H1 (cell line): Measurements from ENCODE around the gene SPOCK1. TPM values are rescaled to one million over a fixed set of nuclear protein-coding genes. Genes with fewer than 3 reads are reported as not detected.

Source experiments
- CTCF ChIA-PET: fragments of 300-600 bp; sonication (Branson Sonifier 250); formaldehyde crosslinking; loops from one replicate; lab custom pipeline; 2021; ENCODE audit not compliant: partially characterized antibody; lab: Charles Lee
- POLR2A ChIA-PET: fragments of 300-600 bp; sonication (Branson Sonifier 250); formaldehyde crosslinking; loops from one replicate; lab custom pipeline; 2021; ENCODE audit warnings: inconsistent platforms; ENCODE audit not compliant: partially characterized antibody; lab: Charles Lee
- DNase-seq, 2 experiments: peaks; one replicate each; pipeline versions ENCODE4 v3.0.0 to v3.0.0-alpha.2; 2010 to 2022; ENCODE audit warnings: low spot score in 2 of 2, low read depth in 1 of 2, mixed read lengths in 1 of 2
- FAIRE-seq: peaks from 2 replicates; lab custom pipeline; 2011; peaks lifted over from hg19 to GRCh38; lab: Jason Lieb, UNC
- H2AFZ ChIP-seq: 2 replicates; pipeline ENCODE4 v1.8.1; 2012; ENCODE audit warnings: low read length, inconsistent platforms
- H2AK5ac ChIP-seq: 2 replicates; pipeline ENCODE4 v1.6.1; 2013; ENCODE audit warnings: low read depth, low read length
- H2BK120ac ChIP-seq: replicated peaks from 2 replicates; pipeline ENCODE3; 2013; ENCODE audit warnings: low read depth, low read length, inconsistent platforms
- H2BK12ac ChIP-seq: 2 replicates; pipeline ENCODE4 v1.6.1; 2013; ENCODE audit warnings: low read depth, low read length
- H2BK15ac ChIP-seq: 2 replicates; pipeline ENCODE4 v1.6.1; 2013; ENCODE audit warnings: low read length
- H2BK20ac ChIP-seq: 2 replicates; pipeline ENCODE4 v1.6.1; 2013; ENCODE audit warnings: low read length
- H2BK5ac ChIP-seq: 2 replicates; pipeline ENCODE4 v1.6.1; 2013; ENCODE audit warnings: low read depth, low read length
- H3K14ac ChIP-seq: 2 replicates; pipeline ENCODE4 v1.6.1; 2013; ENCODE audit warnings: inconsistent platforms; ENCODE audit not compliant: insufficient read length
- H3K18ac ChIP-seq: 2 replicates; pipeline ENCODE4 v1.6.1; 2013; ENCODE audit warnings: low read length; ENCODE audit errors: extremely low read depth
- H3K23ac ChIP-seq: 2 replicates; pipeline ENCODE4 v1.6.1; 2013; ENCODE audit warnings: inconsistent platforms; ENCODE audit not compliant: insufficient read length
- H3K23me2 ChIP-seq: 2 replicates; pipeline ENCODE4 v1.6.1; 2013; ENCODE audit warnings: low read depth, low read length
- H3K27ac ChIP-seq: 2 replicates; pipeline ENCODE4 v1.6.1; 2011; ENCODE audit warnings: low read depth, low read length, inconsistent platforms
- H3K27me3 ChIP-seq, 4 experiments: replicated peaks in 1 of 4; 1 replicate in 1 of 4; 2 replicates in 3 of 4; pipeline versions ENCODE4 v1.6.1 to v1.8.1; 2011 to 2013; ENCODE audit warnings: low read length in 3 of 4, mild to moderate bottlenecking in 3 of 4, inconsistent platforms in 2 of 4, mixed read lengths in 2 of 4, moderate library complexity in 1 of 4; ENCODE audit not compliant: control insufficient read depth in 3 of 4, insufficient read depth in 3 of 4; ENCODE audit errors: extremely low read depth in 1 of 4
- H3K36me3 ChIP-seq, 4 experiments: 2 replicates each; pipeline versions ENCODE4 v1.6.1 to v1.8.1; 2011 to 2013; ENCODE audit warnings: mild to moderate bottlenecking in 4 of 4, low read length in 3 of 4, moderate library complexity in 2 of 4, control low read depth in 1 of 4, inconsistent platforms in 1 of 4; ENCODE audit not compliant: insufficient read depth in 4 of 4, control insufficient read depth in 2 of 4
- H3K4ac ChIP-seq: replicated peaks from 2 replicates; pipeline ENCODE3; 2013; ENCODE audit warnings: low read length, low read depth, mixed read lengths, inconsistent platforms; ENCODE audit not compliant: insufficient read length
- H3K4me1 ChIP-seq, 4 experiments: replicated peaks in 1 of 4; 1 replicate in 1 of 4; 2 replicates in 3 of 4; pipeline versions ENCODE4 v1.6.1 to v1.8.1; 2011 to 2013; ENCODE audit warnings: low read length in 3 of 4, inconsistent platforms in 2 of 4, mixed read lengths in 1 of 4; ENCODE audit not compliant: insufficient read depth in 4 of 4, control insufficient read depth in 3 of 4
- H3K4me2 ChIP-seq, 2 experiments: 2 replicates each; pipeline versions ENCODE4 v1.6.1 to v1.8.1; 2011 to 2013; ENCODE audit warnings: low read depth in 2 of 2, low read length in 2 of 2, control low read depth in 1 of 2, inconsistent platforms in 1 of 2, mild to moderate bottlenecking in 1 of 2; ENCODE audit not compliant: insufficient read depth in 1 of 2
- H3K4me3 ChIP-seq, 4 experiments: fragments of 200-600, 300-600 bp in 1 of 4; sonication (generic), shearing (Covaris generic), sonication (Bioruptor Twin) in 1 of 4; 2 replicates each; pipeline versions ENCODE4 v1.5.1 to v1.8.1; 2011 to 2016; ENCODE audit warnings: low read length in 4 of 4, low read depth in 3 of 4, control low read depth in 2 of 4, inconsistent platforms in 2 of 4, mild to moderate bottlenecking in 2 of 4, mixed read lengths in 1 of 4, moderate library complexity in 1 of 4; ENCODE audit not compliant: insufficient read depth in 2 of 4; ENCODE audit errors: extremely low read depth in 1 of 4
- H3K56ac ChIP-seq: replicated peaks from 2 replicates; pipeline ENCODE3; 2013; ENCODE audit warnings: low read depth, mild to moderate bottlenecking, mixed read lengths, low read length, inconsistent platforms; ENCODE audit not compliant: insufficient read length
- H3K79me1 ChIP-seq: 2 replicates; pipeline ENCODE4 v1.6.1; 2013; ENCODE audit warnings: low read depth, low read length, control low read depth
- H3K79me2 ChIP-seq, 2 experiments: 2 replicates each; pipeline versions ENCODE4 v1.6.1 to v1.8.1; 2012 to 2013; ENCODE audit warnings: low read length in 2 of 2, mild to moderate bottlenecking in 2 of 2, inconsistent platforms in 1 of 2; ENCODE audit not compliant: insufficient read depth in 2 of 2, control insufficient read depth in 1 of 2
- H3K9ac ChIP-seq, 4 experiments: replicated peaks in 1 of 4; 1 replicate in 1 of 4; 2 replicates in 3 of 4; pipeline versions ENCODE4 v1.6.1 to v1.8.1; 2011 to 2013; ENCODE audit warnings: low read depth in 3 of 4, low read length in 3 of 4, control low read depth in 2 of 4, mild to moderate bottlenecking in 2 of 4, moderate library complexity in 2 of 4, inconsistent platforms in 1 of 4; ENCODE audit errors: extremely low read depth in 1 of 4
- H3K9me3 ChIP-seq, 2 experiments: 2 replicates each; pipeline versions ENCODE4 v1.6.1 to v1.8.1; 2012 to 2013; ENCODE audit warnings: mild to moderate bottlenecking in 2 of 2, moderate library complexity in 2 of 2, control low read depth in 1 of 2, inconsistent platforms in 1 of 2, low read depth in 1 of 2, low read length in 1 of 2, mixed read lengths in 1 of 2; ENCODE audit not compliant: insufficient read depth in 2 of 2
- H4K20me1 ChIP-seq, 2 experiments: replicated peaks in 1 of 2; 2 replicates each; pipeline versions ENCODE3 to v1.8.1; 2011 to 2013; ENCODE audit warnings: inconsistent platforms in 2 of 2, low read length in 2 of 2, mild to moderate bottlenecking in 1 of 2; ENCODE audit not compliant: insufficient read depth in 2 of 2, control insufficient read depth in 1 of 2
- H4K5ac ChIP-seq: 2 replicates; pipeline ENCODE4 v1.6.1; 2013; ENCODE audit warnings: low read length, low read depth, mixed read lengths, inconsistent platforms; ENCODE audit not compliant: insufficient read length
- H4K8ac ChIP-seq: 2 replicates; pipeline ENCODE4 v1.8.0; 2013; ENCODE audit warnings: mild to moderate bottlenecking, moderate library complexity, low read length, inconsistent platforms; ENCODE audit not compliant: insufficient read depth; ENCODE audit errors: extremely low read depth
- H4K91ac ChIP-seq: replicated peaks from 2 replicates; pipeline ENCODE3; 2013; ENCODE audit warnings: low read length, mixed read lengths, inconsistent platforms; ENCODE audit not compliant: insufficient read length
- CTCF ChIP-seq, 3 experiments: IDR thresholded peaks; 1 replicate in 2 of 3; 2 replicates in 1 of 3; pipeline versions ENCODE4 v1.5.1 to v1.6.1; 2011; ENCODE audit warnings: low read length in 3 of 3, mild to moderate bottlenecking in 3 of 3, inconsistent platforms in 2 of 3, low read depth in 1 of 3, moderate library complexity in 1 of 3; ENCODE audit not compliant: insufficient read depth in 1 of 3; ENCODE audit errors: control extremely low read depth in 1 of 3
- POLR2AphosphoS5 ChIP-seq: IDR thresholded peaks from 2 replicates; pipeline ENCODE4 v1.6.1; 2011; ENCODE audit warnings: low read depth, low read length
- SP4 ChIP-seq: IDR thresholded peaks from 2 replicates; pipeline ENCODE4 v1.6.1; 2012; ENCODE audit warnings: low read length, inconsistent platforms
- WGBS, 2 experiments: shearing (Covaris generic) in 1 of 2; methylation state at CpG; one replicate each; pipeline versions ENCODE4 v1.1.6 to v1.1.7; 2013 to 2015; ENCODE audit warnings: low lambda C conversion rate in 2 of 2, mixed read lengths in 2 of 2, inconsistent platforms in 1 of 2, low coverage in 1 of 2, missing lambda C conversion rate in 1 of 2; ENCODE audit not compliant: insufficient replicate concordance in 2 of 2, insufficient coverage in 1 of 2, insufficient read length in 1 of 2; ENCODE audit errors: extremely low coverage in 1 of 2, missing lambda C conversion rate in 1 of 2; 5-methylcytosine and 5-hydroxymethylcytosine counted together
- polyA plus RNA-seq, 7 experiments: library from polyadenylated mRNA; depleted of rRNA in 3 of 7; stranded (reverse) in 5 of 7; unstranded in 2 of 7; fragments of >200 nt in 5 of 7; fragments of 200-250 nt in 2 of 7; gene quantifications; 1 replicate in 5 of 7; 2 replicates in 1 of 7; 4 replicates in 1 of 7; pipeline versions ENCODE4 v1.2.1 to v1.2.3, GENCODE V29; 2011 to 2013; ENCODE audit warnings: missing spikeins in 2 of 7, mixed read lengths in 2 of 7
- total RNA-seq: library from RNA; stranded (reverse); fragmentation: NEBNext Ultra II Directional; extraction: Animal tissue kit (Norgen Biotek cat#: 25700); gene quantifications from 2 replicates; pipeline ENCODE4 v1.2.1, GENCODE V29; 2021

Gene SPOCK1
- total and polyA plus RNA-seq, 2 of the 8 experiments (the other 6 are each of a cell fraction or from before 2014, with no cell fraction given) = 6.9 to 18.1 TPM

- Histone ChIP-seq H3K9me3 (no peaks in the 10 kb centered on the region), H3K79me2 (no peaks in the 10 kb centered on the region), H2BK20ac (no peak overlapping the region), H2AK5ac (no peak overlapping the region), H3K23ac (no peak overlapping the region), H3K27ac (no peak overlapping the region), H2BK5ac (no peak overlapping the region), H4K20me1 (no peaks in the 10 kb centered on the region), H2BK15ac (no peak overlapping the region), H3K27me3 (no peaks in the 10 kb centered on the region), H3K23me2 (no peaks in the 10 kb centered on the region), H2BK120ac (no peak overlapping the region), H4K91ac (no peak overlapping the region), H3K18ac (no peak overlapping the region), H3K4me1 (peaks cover 0 to 5% (median 2%) of the 10 kb centered on the region in 4 experiments; a peak in 2 of 7 replicates), H3K36me3 (no peaks in the 10 kb centered on the region), H3K4me3 (no peak overlapping the region), H3K4me2 (no peak overlapping the region), H3K56ac (no peak overlapping the region), H3K79me1 (no peaks in the 10 kb centered on the region), H4K8ac (no peak overlapping the region; the same call in 1 of the 2 replicates), H3K14ac (no peak overlapping the region), H2AFZ (no peak overlapping the region), H4K5ac (no peak overlapping the region), H3K4ac (no peak overlapping the region), H3K9ac (no peak overlapping the region), H2BK12ac (no peak overlapping the region)
- 83% methylated on average over 6 of the region's 6 CpGs; no CpG with 5 or more reads in 1 of the 2 experiments for whole genome bisulfite sequencing, 2 experiments
- TF ChIP-seq CTCF (IDR thresholded peaks at IDR 0.05; ENCODE audit: control extremely low read depth in 1 of 3, insufficient read depth in 1 of 3, low read depth in 1 of 3, low read length in 3 of 3) = no peak
- no peak for TF ChIP-seq SP4
- TF ChIP-seq POLR2AphosphoS5 = no peak
- DNase-seq (no peak), FAIRE-seq (no peak)
- POLR2A ChIA-PET = no interaction called here
- CTCF ChIA-PET = interaction anchor here (3.4 kb wide), 1 partner anchor 13 kb away, joined by 18 read pairs; no protein-coding TSS in a partner anchor
Observed at GRCh38 chr5:137332296-137332695, 166.8 kb downstream of the SPOCK1 start.
